ENCODE results near the gene SEC14L5.
A peak's percentile ranks its signal among the peaks of the same experiment; 100 is the strongest.
"Not testable (repeated sequence)": the region's sequence is repeated elsewhere in the genome, so short reads cannot be mapped to it uniquely, and the experiment has no call there.

Gene SEC14L5

DNA sequence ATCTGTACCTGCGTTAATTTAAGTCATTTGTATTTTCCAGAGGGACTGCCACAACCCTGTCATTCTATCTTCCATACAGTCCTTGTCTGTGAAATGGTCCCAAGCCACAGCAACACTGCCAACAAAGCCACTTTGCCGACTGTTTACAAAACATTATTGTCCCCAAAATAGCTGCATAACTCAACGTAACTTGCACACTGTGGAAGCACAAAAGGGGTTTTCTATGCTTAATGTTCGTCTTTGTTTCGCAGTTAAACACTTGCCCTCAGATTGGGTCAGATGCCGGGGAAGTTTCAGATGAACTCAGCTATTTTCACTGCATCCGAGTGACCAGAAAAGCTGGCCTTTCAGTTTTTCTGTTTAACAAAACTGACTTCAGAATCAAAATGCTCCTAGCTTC, 4.6 kb downstream of the SEC14L5 start:
- Histone ChIP-seq H3K9me3 (ENCODE audit: control insufficient read depth, low read depth, low read length) (no peaks in the 10 kb centered on the region), H3K4me3 (ENCODE audit: low read length) (no peak overlapping the region), H3K27me3 (ENCODE audit: control insufficient read depth, insufficient read depth, low read length) (peaks cover 3% of the 10 kb centered on the region), H3K36me3 (ENCODE audit: control insufficient read depth, low read depth, low read length) (no peaks in the 10 kb centered on the region), H3K9ac (ENCODE audit: low read length) (no peak overlapping the region), H3K27ac (ENCODE audit: low read length) (no peak overlapping the region), H3K4me1 (ENCODE audit: control insufficient read depth, low read depth, low read length) (peaks cover 6% of the 10 kb centered on the region)

DNA sequence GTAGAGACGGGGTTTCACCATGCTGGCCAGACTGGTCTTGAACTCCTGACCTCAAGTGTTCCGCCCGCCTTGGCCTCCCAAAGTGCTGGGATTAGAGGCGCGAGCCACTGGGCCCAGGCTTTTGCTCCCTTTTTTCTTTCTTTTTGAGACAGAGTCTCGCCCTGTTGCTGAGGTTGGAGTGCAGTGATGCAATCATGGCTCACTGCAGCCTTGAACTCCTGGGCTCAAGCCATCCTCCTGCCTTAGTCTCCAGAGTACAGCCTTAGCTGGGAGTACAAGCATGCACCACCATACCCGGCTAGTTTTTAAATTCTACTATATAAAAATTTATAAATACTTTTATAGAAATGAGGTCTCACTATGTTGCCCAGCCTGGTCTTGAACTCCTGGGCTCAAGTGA, 5.4 kb downstream of the SEC14L5 start:
- H3K4me1 ChIP-seq (ENCODE audit: control insufficient read depth, low read depth, low read length); H3K36me3 ChIP-seq (ENCODE audit: control insufficient read depth, low read depth, low read length); H3K9ac ChIP-seq (ENCODE audit: low read length); H3K4me3 ChIP-seq (ENCODE audit: low read length); H3K27me3 ChIP-seq (ENCODE audit: control insufficient read depth, insufficient read depth, low read length); H3K27ac ChIP-seq (ENCODE audit: low read length); H3K9me3 ChIP-seq (ENCODE audit: control insufficient read depth, low read depth, low read length): not testable (repeated sequence)

DNA sequence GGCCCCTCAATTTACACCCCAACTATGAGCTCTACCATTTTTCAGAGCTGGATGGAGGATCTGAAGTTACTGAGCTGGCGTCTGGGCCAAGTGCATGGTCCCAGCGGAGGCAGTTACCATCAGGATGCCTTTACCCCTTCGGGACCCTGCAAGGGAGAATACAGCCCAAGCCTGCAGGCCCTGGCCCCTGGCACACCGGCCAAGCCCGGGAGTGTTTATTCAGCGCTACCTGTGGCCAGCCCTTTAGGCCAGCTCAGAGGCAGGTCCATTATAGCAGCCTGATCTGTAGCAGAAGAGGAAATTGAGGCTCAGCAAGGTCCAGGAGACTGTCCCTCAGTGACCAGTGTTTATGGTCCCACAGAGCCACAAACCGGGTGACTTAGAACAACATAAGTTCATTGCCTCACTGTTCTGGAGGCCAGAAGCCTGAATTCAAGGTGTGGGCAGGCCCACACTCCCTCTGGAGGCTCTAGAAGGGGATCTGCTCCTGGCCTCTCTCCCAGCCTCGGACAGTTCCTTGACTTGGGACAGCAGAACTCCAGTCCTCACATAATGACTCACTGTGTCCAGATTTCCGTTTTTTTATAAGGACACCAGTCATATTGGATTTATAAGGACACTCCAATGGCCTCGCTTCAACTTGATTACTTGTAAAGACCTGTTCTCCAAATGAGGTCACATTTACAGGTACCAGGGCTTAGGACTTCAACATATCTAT, 8.8 kb downstream of the SEC14L5 start:
- Histone ChIP-seq H3K9ac (ENCODE audit: low read length) (no peak overlapping the region), H3K4me1 (ENCODE audit: control insufficient read depth, low read depth, low read length) (peaks cover 25% of the 10 kb centered on the region), H3K27ac (ENCODE audit: low read length) (no peak overlapping the region), H3K9me3 (ENCODE audit: control insufficient read depth, low read depth, low read length) (no peaks in the 10 kb centered on the region), H3K27me3 (ENCODE audit: control insufficient read depth, insufficient read depth, low read length) (no peaks in the 10 kb centered on the region), H3K4me3 (ENCODE audit: low read length) (no peak overlapping the region), H3K36me3 (ENCODE audit: control insufficient read depth, low read depth, low read length) (no peaks in the 10 kb centered on the region)

DNA sequence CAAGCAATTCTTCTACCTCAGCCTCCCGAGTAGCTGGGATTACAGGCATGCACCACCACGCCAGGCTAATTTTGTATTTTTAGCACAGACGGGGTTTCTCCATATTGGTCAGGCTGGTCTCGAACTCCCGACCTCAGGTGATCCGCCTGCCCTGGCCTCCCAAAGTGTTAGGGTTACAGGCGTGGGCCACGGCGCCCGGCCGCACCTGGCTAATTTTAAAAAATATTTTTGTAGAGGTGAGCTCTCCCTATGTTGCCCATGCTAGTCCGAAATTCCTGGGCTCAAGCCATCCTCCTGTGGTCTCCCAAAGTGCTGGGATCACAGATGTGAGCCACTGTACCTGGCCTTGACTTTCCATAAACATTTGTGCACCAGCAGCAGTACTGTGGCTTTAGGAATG, 10.1 kb downstream of the SEC14L5 start:
- H3K36me3 ChIP-seq (ENCODE audit: control insufficient read depth, low read depth, low read length); H3K27ac ChIP-seq (ENCODE audit: low read length); H3K9ac ChIP-seq (ENCODE audit: low read length); H3K27me3 ChIP-seq (ENCODE audit: control insufficient read depth, insufficient read depth, low read length); H3K4me3 ChIP-seq (ENCODE audit: low read length); H3K9me3 ChIP-seq (ENCODE audit: control insufficient read depth, low read depth, low read length): not testable (repeated sequence)
- H3K4me1 ChIP-seq (ENCODE audit: control insufficient read depth, low read depth, low read length): peaks cover 22% of the 10 kb centered on the region

DNA sequence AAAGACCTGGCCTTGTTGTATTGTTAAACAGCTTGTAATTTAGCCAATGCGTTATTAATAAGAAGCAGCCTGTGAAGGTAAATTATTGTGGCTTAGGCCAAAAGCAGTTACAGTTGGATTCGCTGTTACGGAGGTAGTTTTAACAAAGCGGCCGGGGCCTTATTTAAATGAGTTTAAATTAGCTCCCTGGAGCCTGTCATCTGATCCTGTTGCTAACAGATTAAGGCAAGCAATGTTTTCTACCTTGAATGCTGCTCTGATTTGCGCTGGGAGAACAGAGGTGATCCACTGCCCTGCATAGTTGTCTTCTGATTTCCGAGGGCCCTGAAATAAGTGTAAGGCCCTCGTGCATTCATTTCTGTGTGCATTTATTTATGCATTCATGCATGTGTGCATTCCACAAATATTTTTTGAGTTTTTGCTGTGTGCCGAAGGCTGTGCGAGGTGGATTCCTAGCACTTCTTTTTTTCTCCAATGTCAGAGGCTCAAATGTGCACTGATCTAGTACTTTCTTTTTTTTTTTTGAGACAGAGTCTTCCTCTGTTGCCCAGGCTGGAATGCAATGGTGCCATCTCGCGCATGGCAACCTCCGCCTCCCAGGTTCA, 10.9 kb downstream of the SEC14L5 start:
- Histone ChIP-seq H3K9ac (ENCODE audit: low read length) (peak overlapping the region; percentile 8), H3K36me3 (ENCODE audit: control insufficient read depth, low read depth, low read length) (no peaks in the 10 kb centered on the region), H3K4me1 (ENCODE audit: control insufficient read depth, low read depth, low read length) (peaks cover 22% of the 10 kb centered on the region), H3K27me3 (ENCODE audit: control insufficient read depth, insufficient read depth, low read length) (no peaks in the 10 kb centered on the region), H3K9me3 (ENCODE audit: control insufficient read depth, low read depth, low read length) (no peaks in the 10 kb centered on the region), H3K4me3 (ENCODE audit: low read length) (peak overlapping the region; percentile 8), H3K27ac (ENCODE audit: low read length) (no peak overlapping the region)

DNA sequence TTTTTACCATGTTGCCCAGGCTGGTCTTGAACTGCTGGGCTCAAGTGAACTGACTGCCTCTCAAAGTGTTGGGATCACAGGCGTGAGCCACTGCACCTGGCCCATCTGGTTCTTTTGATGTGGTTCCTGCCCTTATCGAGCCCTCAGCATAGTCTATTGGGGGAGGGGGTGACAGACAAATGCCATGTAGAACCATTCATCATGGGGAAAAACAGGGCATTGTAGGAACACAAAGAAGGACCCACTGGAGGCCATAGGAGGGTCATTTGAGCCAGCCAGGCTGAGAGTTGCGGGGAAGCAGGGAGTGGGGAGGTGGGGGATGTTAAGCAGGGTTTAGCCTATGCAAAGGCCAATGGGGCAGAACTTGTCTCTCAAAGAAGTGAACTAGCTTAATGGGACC, 11.9 kb downstream of the SEC14L5 start:
- Histone ChIP-seq H3K27ac (ENCODE audit: low read length) (no peak overlapping the region), H3K9me3 (ENCODE audit: control insufficient read depth, low read depth, low read length) (no peaks in the 10 kb centered on the region), H3K9ac (ENCODE audit: low read length) (no peak overlapping the region), H3K4me1 (ENCODE audit: control insufficient read depth, low read depth, low read length) (peaks cover 22% of the 10 kb centered on the region), H3K4me3 (ENCODE audit: low read length) (no peak overlapping the region), H3K36me3 (ENCODE audit: control insufficient read depth, low read depth, low read length) (no peaks in the 10 kb centered on the region), H3K27me3 (ENCODE audit: control insufficient read depth, insufficient read depth, low read length) (no peaks in the 10 kb centered on the region)

DNA sequence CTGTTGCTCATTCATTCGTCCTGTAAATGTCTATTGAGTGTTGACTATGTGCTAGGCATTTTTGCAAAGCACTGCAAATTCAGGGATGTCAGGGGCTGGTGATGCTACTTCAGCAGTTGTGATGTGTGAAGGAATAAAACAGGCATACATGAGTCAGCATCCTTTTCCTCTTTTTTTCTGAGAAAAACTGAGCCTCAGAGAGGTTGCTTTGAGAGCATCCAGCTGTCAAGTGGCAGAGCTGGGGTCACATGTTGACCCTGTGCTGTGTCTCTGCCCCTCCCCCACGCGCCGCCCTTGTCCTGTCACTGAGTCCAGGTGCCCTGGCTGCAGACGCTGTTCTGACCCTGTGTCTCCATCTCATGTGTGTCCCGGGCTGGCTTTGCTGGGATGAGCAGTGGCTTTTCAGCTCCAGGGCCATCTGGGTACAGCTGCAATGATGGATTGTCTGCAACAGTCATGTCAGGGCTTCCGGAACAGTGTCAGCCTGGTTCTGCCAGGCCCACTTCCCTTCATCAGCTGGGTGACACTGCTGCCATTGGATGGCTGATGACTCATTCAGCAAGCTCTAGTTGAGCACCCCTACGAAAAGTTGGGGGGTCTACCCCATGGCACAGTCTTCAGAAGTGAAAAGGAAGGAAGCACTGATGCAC, 14.9 kb downstream of the SEC14L5 start:
- H3K27me3 ChIP-seq (ENCODE audit: control insufficient read depth, insufficient read depth, low read length): no peaks in the 10 kb centered on the region
- H3K9ac ChIP-seq (ENCODE audit: low read length): no peak overlapping the region
- peaks cover 22% of the 10 kb centered on the region for H3K4me1 ChIP-seq (ENCODE audit: control insufficient read depth, low read depth, low read length)
- H3K27ac ChIP-seq (ENCODE audit: low read length): no peak overlapping the region
- no peaks in the 10 kb centered on the region for H3K36me3 ChIP-seq (ENCODE audit: control insufficient read depth, low read depth, low read length)
- no peaks in the 10 kb centered on the region for H3K9me3 ChIP-seq (ENCODE audit: control insufficient read depth, low read depth, low read length)
- H3K4me3 ChIP-seq (ENCODE audit: low read length): no peak overlapping the region

DNA sequence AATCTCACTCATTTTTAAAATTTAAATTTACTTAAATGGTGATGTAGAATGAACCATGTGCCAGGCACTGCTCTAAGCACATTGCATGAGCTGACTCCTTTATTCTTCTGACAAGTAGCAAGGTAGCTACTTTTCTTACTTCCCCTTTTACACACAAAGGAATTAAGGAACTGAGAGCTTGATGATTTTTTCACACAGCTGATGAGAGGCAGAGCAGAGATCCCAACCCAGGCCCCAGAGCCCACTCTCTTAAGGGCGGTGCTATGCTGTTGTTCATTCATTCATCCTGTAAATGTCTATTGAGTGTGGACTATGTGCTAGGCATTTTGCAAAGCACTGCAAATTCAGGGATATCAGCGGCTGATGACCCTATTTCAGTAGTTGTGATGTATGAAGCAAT, 17.9 kb downstream of the SEC14L5 start:
- Histone ChIP-seq H3K27ac (ENCODE audit: low read length) (no peak overlapping the region), H3K36me3 (ENCODE audit: control insufficient read depth, low read depth, low read length) (no peaks in the 10 kb centered on the region), H3K4me1 (ENCODE audit: control insufficient read depth, low read depth, low read length) (no peaks in the 10 kb centered on the region), H3K27me3 (ENCODE audit: control insufficient read depth, insufficient read depth, low read length) (no peaks in the 10 kb centered on the region), H3K9me3 (ENCODE audit: control insufficient read depth, low read depth, low read length) (no peaks in the 10 kb centered on the region), H3K9ac (ENCODE audit: low read length) (no peak overlapping the region), H3K4me3 (ENCODE audit: low read length) (no peak overlapping the region)

DNA sequence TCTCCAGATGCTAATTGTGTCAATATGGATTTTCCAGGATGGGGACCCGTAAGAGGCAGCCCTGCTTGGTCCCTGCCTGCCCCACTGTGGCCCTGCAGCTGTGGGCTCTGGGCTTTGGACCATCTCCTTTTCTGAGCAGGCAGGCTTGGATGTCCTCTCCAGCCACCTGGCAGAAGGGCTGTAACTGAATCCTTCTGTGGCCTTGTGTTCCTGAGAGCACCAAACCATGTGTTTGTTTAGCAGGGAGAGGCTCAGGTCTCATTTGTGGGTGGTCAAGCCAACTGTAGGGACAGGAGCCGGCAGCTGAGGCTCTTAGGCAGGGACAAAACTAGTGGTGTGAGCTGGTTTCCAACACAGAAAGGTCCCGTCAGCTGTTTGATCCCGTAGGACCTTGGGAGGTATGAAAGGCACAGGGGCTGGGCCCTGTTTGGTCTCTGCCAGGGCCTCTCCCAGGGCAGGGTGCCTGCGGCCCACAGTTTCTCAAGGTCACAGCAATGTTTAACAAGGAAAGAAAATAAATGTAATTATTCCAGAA, 18.5 kb downstream of the SEC14L5 start:
- Histone ChIP-seq H3K4me1 (ENCODE audit: control insufficient read depth, low read depth, low read length) (no peaks in the 10 kb centered on the region), H3K27ac (ENCODE audit: low read length) (no peak overlapping the region), H3K4me3 (ENCODE audit: low read length) (no peak overlapping the region), H3K9ac (ENCODE audit: low read length) (no peak overlapping the region), H3K9me3 (ENCODE audit: control insufficient read depth, low read depth, low read length) (no peaks in the 10 kb centered on the region), H3K27me3 (ENCODE audit: control insufficient read depth, insufficient read depth, low read length) (no peaks in the 10 kb centered on the region), H3K36me3 (ENCODE audit: control insufficient read depth, low read depth, low read length) (no peaks in the 10 kb centered on the region)

DNA sequence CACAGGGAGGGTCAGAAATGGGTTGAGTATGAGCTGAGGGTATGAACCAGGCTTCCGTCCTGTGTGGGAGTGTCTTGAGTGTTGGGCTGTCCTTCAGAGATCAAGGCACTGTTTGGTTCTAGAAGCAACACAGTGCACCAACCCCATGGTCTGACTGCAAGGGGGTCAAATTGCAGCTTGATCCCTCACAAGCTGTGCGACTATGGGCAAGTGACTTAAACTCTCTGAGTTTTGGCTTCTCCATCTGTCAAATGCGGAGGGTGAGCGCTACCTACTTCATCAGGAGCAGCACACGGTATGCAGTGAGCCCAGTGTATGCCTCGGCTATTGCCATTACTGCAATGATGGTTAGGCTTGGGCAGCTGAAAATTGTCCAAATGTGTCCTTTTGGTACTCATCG, 21.0 kb downstream of the SEC14L5 start:
- no peaks in the 10 kb centered on the region for H3K27me3 ChIP-seq (ENCODE audit: control insufficient read depth, insufficient read depth, low read length)
- H3K9me3 ChIP-seq (ENCODE audit: control insufficient read depth, low read depth, low read length): no peaks in the 10 kb centered on the region
- no peak overlapping the region for H3K4me3 ChIP-seq (ENCODE audit: low read length)
- H3K9ac ChIP-seq (ENCODE audit: low read length): no peak overlapping the region
- no peaks in the 10 kb centered on the region for H3K4me1 ChIP-seq (ENCODE audit: control insufficient read depth, low read depth, low read length)
- no peak overlapping the region for H3K27ac ChIP-seq (ENCODE audit: low read length)
- H3K36me3 ChIP-seq (ENCODE audit: control insufficient read depth, low read depth, low read length): no peaks in the 10 kb centered on the region

DNA sequence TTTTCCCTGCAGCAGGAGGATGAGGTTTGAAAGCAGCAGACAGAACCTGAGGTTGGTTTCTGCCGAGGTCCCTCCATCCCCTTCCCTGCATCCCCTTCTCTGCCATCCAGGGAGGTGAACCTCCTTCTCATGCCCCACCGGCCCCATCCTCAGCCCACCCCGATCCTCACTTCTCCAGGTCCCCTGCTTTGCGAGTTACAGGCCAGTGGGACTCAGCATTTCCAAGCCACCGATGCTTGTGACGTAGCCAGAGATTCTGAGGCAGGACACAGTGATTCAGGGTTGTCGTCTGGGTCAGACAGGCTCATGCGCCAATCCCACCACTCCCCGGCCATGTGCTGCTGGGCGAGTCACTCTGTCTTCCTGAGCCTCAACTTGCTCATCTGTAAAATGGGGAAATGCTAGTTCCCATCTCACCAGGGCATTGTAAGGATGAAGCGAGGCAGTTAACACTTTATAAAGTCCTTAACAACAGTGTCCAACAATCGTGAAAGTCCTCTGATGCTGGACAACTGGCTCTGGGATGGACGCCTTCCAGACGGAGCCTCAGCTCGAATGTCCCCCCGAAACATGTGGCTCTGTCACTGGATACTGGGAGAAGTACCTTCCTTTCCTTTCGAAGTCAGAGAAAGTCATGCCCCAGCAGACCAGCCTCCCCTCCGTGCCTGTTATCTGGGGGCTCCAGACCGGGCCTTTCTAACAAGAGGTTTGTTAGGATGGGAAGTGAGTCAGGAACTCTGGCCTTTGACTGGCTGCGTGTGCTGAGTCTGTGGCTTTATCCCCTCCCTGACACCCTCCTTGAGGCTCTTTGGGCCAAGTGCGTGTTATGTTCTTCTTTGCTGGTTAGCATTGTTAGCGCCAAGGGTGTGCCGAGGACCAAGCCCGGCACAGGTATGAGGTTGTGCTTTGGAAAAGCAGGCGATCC, 21.9 kb downstream of the SEC14L5 start:
- Histone ChIP-seq H3K4me1 (ENCODE audit: control insufficient read depth, low read depth, low read length) (no peaks in the 10 kb centered on the region), H3K27me3 (ENCODE audit: control insufficient read depth, insufficient read depth, low read length) (no peaks in the 10 kb centered on the region), H3K36me3 (ENCODE audit: control insufficient read depth, low read depth, low read length) (no peaks in the 10 kb centered on the region), H3K9me3 (ENCODE audit: control insufficient read depth, low read depth, low read length) (no peaks in the 10 kb centered on the region), H3K27ac (ENCODE audit: low read length) (no peak overlapping the region), H3K4me3 (ENCODE audit: low read length) (no peak overlapping the region), H3K9ac (ENCODE audit: low read length) (no peak overlapping the region)
